Activated naive CD4-positive, alpha-beta T cell treated with anti-CD3 and anti-CD28 coated beads for 36 hours (primary cell): Measurements from ENCODE around the gene OARD1. TPM values are rescaled to one million over a fixed set of nuclear protein-coding genes. Genes with fewer than 3 reads are reported as not detected.

ENCODE experiments used
- CTCF ChIA-PET: fragments of 350-600 bp; sonication (Branson Sonifier 250); formaldehyde crosslinking; loops from one replicate; lab custom pipeline; 2021; ENCODE audit warnings: antibody characterized with exemption; lab: Charles Lee
- DNase-seq: peaks from one replicate; pipeline ENCODE4 v3.0.0-alpha.2; 2020
- H3K27ac Mint-ChIP-seq: one replicate; pipeline ENCODE4 v1.8.0; 2021; ENCODE audit warnings: mild to moderate bottlenecking, mixed read lengths
- H3K27me3 Mint-ChIP-seq: one replicate; pipeline ENCODE4 v1.8.0; 2021; ENCODE audit warnings: low read depth, mixed read lengths
- H3K36me3 Mint-ChIP-seq: one replicate; pipeline ENCODE4 v1.8.0; 2021; ENCODE audit warnings: low read depth, mixed read lengths
- H3K4me1 Mint-ChIP-seq: one replicate; pipeline ENCODE4 v1.8.0; 2021; ENCODE audit warnings: low read depth, mixed read lengths
- H3K4me3 Mint-ChIP-seq: one replicate; pipeline ENCODE4 v1.8.0; 2021; ENCODE audit warnings: mild to moderate bottlenecking, moderate library complexity, mixed read lengths
- H3K9me3 Mint-ChIP-seq: one replicate; pipeline ENCODE4 v1.8.0; 2021; ENCODE audit warnings: mixed read lengths
- intact Hi-C: fragments of 100-400 bp; cut with micrococcal nuclease; formaldehyde crosslinking; loops from one replicate; pipeline ENCODE4 v1.15.1; 2023
- total RNA-seq, 2 experiments: library from RNA; stranded (reverse); gene quantifications; one replicate each; pipeline ENCODE4 v1.2.3, GENCODE V29; 2021

OARD1 gene
- total RNA-seq, 2 experiments from 2014 or later, result 59.0 to 60.8 TPM

- H3K27ac Mint-ChIP-seq, result no peak overlapping the region
- H3K4me1 Mint-ChIP-seq, result no peaks in the 10 kb centered on the region
- DNase-seq, result no peak
- intact Hi-C loops, result no loop called here
- H3K9me3 Mint-ChIP-seq, result no peaks in the 10 kb centered on the region
- H3K36me3 Mint-ChIP-seq, result peaks cover 1% of the 10 kb centered on the region
- H3K27me3 Mint-ChIP-seq, result no peaks in the 10 kb centered on the region
- no peak overlapping the region for H3K4me3 Mint-ChIP-seq
- CTCF ChIA-PET, result interaction anchor here (0.9 to 1.2 kb wide), 2 partner anchors 9 to 18 kb away, joined by 4 to 6 read pairs; no protein-coding TSS in a partner anchor
Measured at GRCh38 chr6:41046084-41046483, 26.1 kb downstream of the OARD1 start.

GRCh38 chr6:41045664-41046063, 26.5 kb downstream of the OARD1 start:
- no peak overlapping the region for H3K27ac Mint-ChIP-seq
- H3K4me3 Mint-ChIP-seq, result no peak overlapping the region
- DNase-seq, result no peak
- CTCF ChIA-PET, result interaction anchor here (0.9 to 1.2 kb wide), 3 partner anchors 8 to 18 kb away, joined by 4 to 6 read pairs (median 4); no protein-coding TSS in a partner anchor
- H3K4me1 Mint-ChIP-seq, result peaks cover 1% of the 10 kb centered on the region
- peaks cover 1% of the 10 kb centered on the region for H3K36me3 Mint-ChIP-seq
- no peaks in the 10 kb centered on the region for H3K9me3 Mint-ChIP-seq
- intact Hi-C loops, result no loop called here
- no peaks in the 10 kb centered on the region for H3K27me3 Mint-ChIP-seq

- Mint-ChIP-seq H3K9me3 (no peaks in the 10 kb centered on the region), H3K4me3 (no peak overlapping the region), H3K27ac (no peak overlapping the region), H3K4me1 (peaks cover 3% of the 10 kb centered on the region), H3K27me3 (no peaks in the 10 kb centered on the region), H3K36me3 (peaks cover 1% of the 10 kb centered on the region)
- intact Hi-C loops, result no loop called here
- no peak for DNase-seq
- CTCF ChIA-PET, result no interaction called here
Measured at GRCh38 chr6:41043151-41043550, 29.0 kb downstream of the OARD1 start.

- Mint-ChIP-seq H3K4me1 (peaks cover 3% of the 10 kb centered on the region), H3K4me3 (no peak within 1 kb of the TSS), H3K27me3 (no peaks in the 10 kb centered on the region), H3K36me3 (peaks cover 1% of the 10 kb centered on the region), H3K27ac (no peak within 1 kb of the TSS), H3K9me3 (no peaks in the 10 kb centered on the region)
- intact Hi-C loops, result no loop called here
- CTCF ChIA-PET, result interaction anchor here (1.1 kb wide), 1 partner anchor 14 kb away, joined by 3 read pairs; no protein-coding TSS in a partner anchor
- no peak for DNase-seq
Measured at GRCh38 chr6:41042226-41043055, 29.7 kb downstream of the OARD1 start, which contains the start of gene TSPO2. TSPO2 (plus strand) TSS chr6:41042467; CDS start chr6:41042986, 519 bp downstream.

GRCh38 chr6:41040940-41041536, 31.1 kb downstream of the OARD1 start:
- peaks cover 1% of the 10 kb centered on the region for H3K36me3 Mint-ChIP-seq
- CTCF ChIA-PET, result interaction anchor here (1.0 to 2.3 kb wide), 3 partner anchors 13 to 26 kb away, joined by 3 to 17 read pairs (median 5); no protein-coding TSS in a partner anchor
- H3K4me1 Mint-ChIP-seq, result peaks cover 3% of the 10 kb centered on the region

GRCh38 chr6:41040101-41040939, 31.8 kb downstream of the OARD1 start:
- Mint-ChIP-seq H3K27me3 (no peaks in the 10 kb centered on the region), H3K36me3 (peaks cover 1% of the 10 kb centered on the region), H3K27ac (no peak overlapping the region), H3K4me3 (no peak overlapping the region), H3K9me3 (no peaks in the 10 kb centered on the region), H3K4me1 (peaks cover 3% of the 10 kb centered on the region)
- CTCF ChIA-PET, result interaction anchor here (0.8 to 4.9 kb wide), 18 partner anchors 9 to 279 kb away, joined by 3 to 37 read pairs (median 4); no protein-coding TSS in a partner anchor
- intact Hi-C loops, result no loop called here
- DNase-seq, result peak; percentile 54

More at GRCh38 chr6:41040940-41041536, 31.1 kb downstream of the OARD1 start:
- no peak overlapping the region for H3K4me3 Mint-ChIP-seq
- no peak overlapping the region for H3K27ac Mint-ChIP-seq
- H3K27me3 Mint-ChIP-seq, result no peaks in the 10 kb centered on the region
- DNase-seq, result no peak
- no peaks in the 10 kb centered on the region for H3K9me3 Mint-ChIP-seq
- intact Hi-C loops, result no loop called here

GRCh38 chr6:41039060-41039998, 32.8 kb downstream of the OARD1 start, which contains the start of gene UNC5CL:
UNC5CL (minus strand) TSS chr6:41039221; CDS start chr6:41035074, 4,147 bp downstream.
- H3K4me3 Mint-ChIP-seq, result no peak within 1 kb of the TSS
- DNase-seq, result peak; percentile 76
- H3K4me1 Mint-ChIP-seq, result peaks cover 3% of the 10 kb centered on the region
- no peak within 1 kb of the TSS for H3K27ac Mint-ChIP-seq
- intact Hi-C loops, result loop anchor here (1.0 kb wide), 1 partner anchor 33 kb away; no protein-coding TSS in a partner anchor
- peaks cover 1% of the 10 kb centered on the region for H3K36me3 Mint-ChIP-seq
- CTCF ChIA-PET, result interaction anchor here (0.6 to 4.9 kb wide), 22 partner anchors 8 to 745 kb away, joined by 3 to 37 read pairs (median 4); no protein-coding TSS in a partner anchor
- no peaks in the 10 kb centered on the region for H3K27me3 Mint-ChIP-seq
- H3K9me3 Mint-ChIP-seq, result no peaks in the 10 kb centered on the region

GRCh38 chr6:41038205-41038604, 34.0 kb downstream of the OARD1 start:
- H3K36me3 Mint-ChIP-seq, result peaks cover 1% of the 10 kb centered on the region
- CTCF ChIA-PET, result interaction anchor here (1.0 to 4.9 kb wide), 6 partner anchors 8 to 23 kb away, joined by 3 to 37 read pairs (median 6); no protein-coding TSS in a partner anchor
- no peaks in the 10 kb centered on the region for H3K9me3 Mint-ChIP-seq
- H3K4me3 Mint-ChIP-seq, result no peak overlapping the region
- no peaks in the 10 kb centered on the region for H3K27me3 Mint-ChIP-seq
- no peak for DNase-seq
- H3K4me1 Mint-ChIP-seq, result peaks cover 3% of the 10 kb centered on the region
- intact Hi-C loops, result no loop called here
- no peak overlapping the region for H3K27ac Mint-ChIP-seq

GRCh38 chr6:41037107-41037900, 34.9 kb downstream of the OARD1 start:
- Mint-ChIP-seq H3K27me3 (no peaks in the 10 kb centered on the region), H3K36me3 (peaks cover 1% of the 10 kb centered on the region), H3K27ac (no peak overlapping the region), H3K4me1 (peaks cover 3% of the 10 kb centered on the region), H3K4me3 (no peak overlapping the region), H3K9me3 (no peaks in the 10 kb centered on the region)
- DNase-seq, result no peak
- intact Hi-C loops, result no loop called here
- CTCF ChIA-PET, result interaction anchor here (0.5 to 4.9 kb wide), 6 partner anchors 9 to 328 kb away, joined by 3 to 37 read pairs (median 4); no protein-coding TSS in a partner anchor

- intact Hi-C loops, result no loop called here
- no peaks in the 10 kb centered on the region for H3K27me3 Mint-ChIP-seq
- no peak overlapping the region for H3K4me3 Mint-ChIP-seq
- H3K9me3 Mint-ChIP-seq, result no peaks in the 10 kb centered on the region
- H3K27ac Mint-ChIP-seq, result no peak overlapping the region
- CTCF ChIA-PET, result interaction anchor here (0.6 to 4.9 kb wide), 5 partner anchors 9 to 32 kb away, joined by 3 to 37 read pairs (median 4); no protein-coding TSS in a partner anchor
- H3K4me1 Mint-ChIP-seq, result peaks cover 3% of the 10 kb centered on the region
- no peak for DNase-seq
- H3K36me3 Mint-ChIP-seq, result no peaks in the 10 kb centered on the region
Measured at GRCh38 chr6:41036601-41037000, 35.6 kb downstream of the OARD1 start.
